GM19099 (cell line): ENCODE results near the gene SV2B.

Experiments
- POLR2A ChIP-seq: IDR thresholded peaks from 3 replicates; pipeline ENCODE4 v1.6.1; 2011; ENCODE audit warnings: low read depth; ENCODE audit not compliant: insufficient read length; ENCODE audit errors: extremely low read depth

The SV2B gene

GRCh38 chr15:91186904-91187656, 87.0 kb downstream of the SV2B start:
- TF ChIP-seq POLR2A = no peak

GRCh38 chr15:91192285-91192684, 92.2 kb downstream of the SV2B start:
- no peak for TF ChIP-seq POLR2A

GRCh38 chr15:91192690-91193377, 92.8 kb downstream of the SV2B start:
- no peak for TF ChIP-seq POLR2A

GRCh38 chr15:91193378-91193720, 93.3 kb downstream of the SV2B start:
- TF ChIP-seq POLR2A = no peak

GRCh38 chr15:91196127-91196526, 96.1 kb downstream of the SV2B start:
- no peak for TF ChIP-seq POLR2A

- TF ChIP-seq POLR2A = no peak
Observed at GRCh38 chr15:91196768-91197167, 96.7 kb downstream of the SV2B start.

GRCh38 chr15:91199511-91199910, 99.5 kb downstream of the SV2B start:
- no peak for TF ChIP-seq POLR2A

- TF ChIP-seq POLR2A = no peak
Observed at GRCh38 chr15:91200101-91200754, 100.2 kb downstream of the SV2B start.

GRCh38 chr15:91202510-91203102, 102.5 kb downstream of the SV2B start:
- no peak for TF ChIP-seq POLR2A

- no peak for TF ChIP-seq POLR2A
Observed at GRCh38 chr15:91203619-91204203, 103.7 kb downstream of the SV2B start.

GRCh38 chr15:91208371-91208770, 108.3 kb downstream of the SV2B start:
- no peak for TF ChIP-seq POLR2A

- no peak for TF ChIP-seq POLR2A
Observed at GRCh38 chr15:91209318-91209717, 109.3 kb downstream of the SV2B start.

- TF ChIP-seq POLR2A = no peak
Observed at GRCh38 chr15:91209726-91210125, 109.7 kb downstream of the SV2B start.

- TF ChIP-seq POLR2A = no peak
Observed at GRCh38 chr15:91214675-91215590, 114.9 kb downstream of the SV2B start.

- no peak for TF ChIP-seq POLR2A
Observed at GRCh38 chr15:91216000-91216399, 115.9 kb downstream of the SV2B start.

- TF ChIP-seq POLR2A = no peak
Observed at GRCh38 chr15:91219206-91219605, 119.1 kb downstream of the SV2B start.
